OCI-LY7 (cell line): ENCODE measurements around the gene ALDH16A1.

ENCODE experiments used
- CTCF ChIP-seq: fragments of 200-600 bp; sonication (generic); conservative IDR thresholded peaks from 2 replicates; pipeline ENCODE4 v1.5.1; 2014; ENCODE audit warnings: mild to moderate bottlenecking, antibody characterized with exemption, low read length, moderate library complexity, mixed read lengths
- EZH2phosphoT487 ChIP-seq: fragments of 200-600 bp; sonication (generic); IDR thresholded peaks from 2 replicates; pipeline ENCODE4 v1.6.1; 2018; ENCODE audit warnings: low read depth, borderline replicate concordance, mild to moderate bottlenecking, mixed run types, antibody characterized with exemption, low read length, moderate library complexity, mixed read lengths

GRCh38 chr19:49417088-49417487 is 35.9 kb upstream of the ALDH16A1 start:
- peak; percentile 59; the same call in 1 of the 2 replicates for TF ChIP-seq CTCF
- TF ChIP-seq EZH2phosphoT487, result no peak
